ENCODE measurements around the gene ZC3H8.

Gene ZC3H8

GRCh38 chr2:112162956-112163355 is 91.9 kb downstream of the ZC3H8 start:
- DNase-seq: no peak

- DNase-seq: no peak
These were observed 92.5 kb downstream of the ZC3H8 start for GRCh38 chr2:112162341-112162740.

All from activated CD4-positive, alpha-beta T cell treated with anti-CD3 and anti-CD28 coated beads, Interleukin-2, amount 50 U/mL, for 48 hours (primary cell).